ENCODE measurements around the gene PDGFD. TPM values are rescaled to one million over a fixed set of nuclear protein-coding genes. Genes with fewer than 3 reads are reported as not detected.
A peak's percentile ranks its signal among the peaks of the same experiment; 100 is the strongest.

PDGFD gene
- total RNA-seq, 1 experiment from 2014 or later, result 14.4 TPM

DNA sequence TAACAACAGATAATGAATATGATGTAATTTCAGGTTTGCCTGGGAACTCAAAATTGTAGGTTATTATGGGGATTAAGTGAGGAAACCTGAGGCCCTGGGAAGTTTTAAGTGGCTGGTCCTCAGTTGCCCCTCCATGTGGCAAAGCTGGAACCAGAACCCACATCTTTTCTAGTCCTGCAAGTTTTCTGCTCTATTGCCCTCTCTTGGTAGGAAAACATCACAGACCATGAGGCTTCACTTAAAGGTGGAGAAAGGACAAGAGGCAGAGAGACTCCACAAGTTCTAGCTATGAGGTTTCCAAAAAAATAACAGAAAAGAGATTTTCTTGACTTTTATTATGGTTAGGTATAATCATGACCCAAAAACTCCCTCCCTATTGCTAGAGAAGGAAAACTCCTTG is 243.0 kb downstream of the PDGFD start:
- DNase-seq (ENCODE audit: low spot score), result no peak

DNA sequence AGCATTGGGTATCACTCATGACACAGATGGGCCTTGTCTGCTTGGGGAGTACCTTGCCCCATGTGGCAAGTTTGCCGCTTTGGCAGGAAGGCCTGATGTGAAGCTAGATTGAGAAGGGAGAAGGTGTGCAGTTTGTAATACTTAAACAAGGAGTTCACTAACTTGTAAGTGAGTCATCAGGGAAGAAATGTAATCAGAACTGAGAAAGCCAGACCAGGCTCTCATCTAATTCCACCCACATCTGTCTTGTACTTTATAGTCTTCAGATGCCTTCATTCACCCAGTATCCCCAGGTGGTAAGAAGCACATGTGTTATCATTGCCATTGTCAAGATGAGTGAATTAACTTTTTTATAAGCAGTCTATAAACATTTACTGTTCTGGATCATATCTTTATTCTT is 243.5 kb downstream of the PDGFD start:
- DNase-seq (ENCODE audit: low spot score), result peak; percentile 36

DNA sequence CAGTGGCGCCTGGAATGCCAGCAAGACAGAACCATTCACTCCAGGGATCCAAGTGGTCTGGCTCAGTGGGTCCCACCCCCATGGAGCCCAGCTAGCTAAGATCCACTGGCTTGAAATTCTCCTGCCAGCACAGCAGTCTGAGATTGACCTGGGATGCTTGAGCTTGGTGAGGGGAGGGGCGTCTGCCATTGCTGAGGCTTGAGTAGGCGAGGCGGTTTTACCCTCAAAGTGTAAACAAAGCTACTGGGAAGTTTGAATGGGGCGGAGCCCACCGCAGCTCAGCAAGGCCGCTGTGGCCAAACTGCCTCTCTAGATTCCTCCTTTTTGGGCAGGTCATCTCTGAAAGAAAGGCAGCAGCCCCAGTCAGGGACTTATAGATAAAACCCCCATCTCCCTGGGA is 253.2 kb downstream of the PDGFD start:
- no peak for DNase-seq (ENCODE audit: low spot score)

DNA sequence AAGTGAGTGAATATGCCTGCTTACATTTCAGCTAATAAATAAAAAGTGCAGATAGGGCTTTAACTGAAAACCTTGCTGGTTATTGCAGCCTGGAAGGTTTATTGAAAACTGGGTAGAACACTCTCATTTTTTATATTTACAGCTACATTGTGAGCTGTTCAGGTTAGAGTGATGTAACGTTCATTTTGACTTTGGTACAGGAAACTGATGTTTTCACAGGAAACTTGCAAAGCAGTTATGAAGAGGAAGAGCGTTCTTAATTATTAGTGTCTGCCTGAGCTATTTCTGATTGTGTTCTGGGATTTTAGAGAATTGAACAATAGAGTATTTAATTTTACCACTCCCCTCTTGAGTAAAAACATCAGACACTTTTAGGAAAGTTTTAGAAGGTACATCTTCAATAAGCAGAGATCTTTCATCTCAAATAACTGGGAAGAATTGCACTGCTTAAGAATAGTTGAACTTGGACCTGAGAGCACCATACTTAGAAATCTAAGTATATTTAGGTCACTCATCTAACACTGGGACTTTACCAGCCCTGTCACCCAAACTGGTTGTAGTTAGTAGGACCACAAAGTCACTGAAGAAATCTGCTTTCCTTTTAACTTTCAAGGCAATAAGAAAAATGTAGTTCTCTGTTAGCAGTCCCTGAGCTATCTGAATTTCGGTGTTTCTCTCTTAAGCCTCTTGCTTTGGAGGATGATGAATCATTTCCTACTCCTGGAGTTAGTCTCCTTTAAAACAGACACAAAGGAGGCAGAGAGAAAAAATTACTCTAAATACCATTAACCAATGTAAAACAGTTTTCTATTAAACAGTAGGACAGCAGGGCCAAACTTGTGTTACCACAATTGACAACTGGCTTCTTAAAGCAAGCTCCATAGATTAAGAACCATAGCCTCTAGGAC is 256.1 kb downstream of the PDGFD start:
- DNase-seq (ENCODE audit: low spot score), result peak; percentile 36

DNA sequence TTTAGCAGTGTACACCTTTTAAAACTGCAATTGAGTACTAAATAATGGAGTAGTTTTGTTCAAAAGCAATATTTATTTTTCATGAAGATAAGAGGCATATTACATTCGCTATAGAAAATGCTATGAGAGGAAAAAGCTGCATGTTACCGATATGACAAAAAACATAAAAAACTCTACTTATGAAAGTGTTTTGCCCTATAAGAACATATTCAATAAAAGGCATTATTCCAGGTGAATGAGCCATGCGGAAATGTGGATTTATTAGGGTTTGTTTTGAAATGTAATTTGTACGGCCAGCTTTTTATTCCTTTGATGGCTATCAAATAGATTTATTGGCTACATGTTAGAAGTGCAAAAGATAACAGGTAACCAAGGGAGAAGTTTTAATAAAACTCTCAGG is 256.8 kb downstream of the PDGFD start:
- DNase-seq (ENCODE audit: low spot score), result no peak

DNA sequence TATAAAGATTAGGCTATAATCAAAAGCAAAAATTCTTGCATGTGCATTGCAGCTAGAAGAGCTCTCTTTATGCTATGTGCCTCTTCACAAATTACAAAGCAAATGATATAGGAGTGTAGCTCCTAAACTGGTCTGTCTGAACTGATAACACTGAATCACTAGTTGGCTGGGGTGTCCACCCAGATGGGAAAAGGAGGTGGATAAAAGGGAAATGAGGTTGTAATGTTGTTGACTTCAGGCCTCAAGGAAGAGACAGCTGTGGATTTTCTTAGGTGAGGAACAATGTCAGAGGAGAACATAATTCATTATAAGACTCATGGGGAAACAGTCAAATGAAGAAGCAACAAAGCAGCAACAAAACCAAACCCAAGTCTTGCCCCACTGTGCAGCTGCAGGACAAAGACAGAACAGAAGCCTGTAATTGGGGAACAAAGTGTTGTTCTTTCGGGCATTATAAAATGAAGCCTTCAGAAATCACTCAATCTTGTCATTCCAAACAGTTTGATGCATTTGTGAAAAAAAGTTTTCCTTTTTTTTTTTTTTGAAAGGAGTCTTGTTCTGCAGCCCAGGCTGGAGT is 257.6 kb downstream of the PDGFD start:
- DNase-seq (ENCODE audit: low spot score), result no peak

DNA sequence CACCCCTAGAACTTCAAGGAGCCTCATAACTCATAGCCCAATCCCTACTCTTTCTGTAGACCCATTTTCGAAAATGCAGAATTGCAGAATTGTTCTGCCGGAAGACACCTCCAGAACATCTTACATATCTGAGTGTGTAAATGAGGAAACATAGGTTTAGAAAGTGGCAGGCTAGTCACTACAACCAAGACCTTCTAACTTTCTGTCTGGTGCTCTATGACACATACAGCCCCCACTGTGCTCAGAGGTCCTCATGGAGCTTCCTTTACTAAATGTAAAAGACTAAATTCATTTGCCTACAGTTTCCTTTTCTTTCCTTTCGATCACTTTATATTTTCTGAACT is 259.7 kb downstream of the PDGFD start:
- no peak for DNase-seq (ENCODE audit: low spot score)

DNA sequence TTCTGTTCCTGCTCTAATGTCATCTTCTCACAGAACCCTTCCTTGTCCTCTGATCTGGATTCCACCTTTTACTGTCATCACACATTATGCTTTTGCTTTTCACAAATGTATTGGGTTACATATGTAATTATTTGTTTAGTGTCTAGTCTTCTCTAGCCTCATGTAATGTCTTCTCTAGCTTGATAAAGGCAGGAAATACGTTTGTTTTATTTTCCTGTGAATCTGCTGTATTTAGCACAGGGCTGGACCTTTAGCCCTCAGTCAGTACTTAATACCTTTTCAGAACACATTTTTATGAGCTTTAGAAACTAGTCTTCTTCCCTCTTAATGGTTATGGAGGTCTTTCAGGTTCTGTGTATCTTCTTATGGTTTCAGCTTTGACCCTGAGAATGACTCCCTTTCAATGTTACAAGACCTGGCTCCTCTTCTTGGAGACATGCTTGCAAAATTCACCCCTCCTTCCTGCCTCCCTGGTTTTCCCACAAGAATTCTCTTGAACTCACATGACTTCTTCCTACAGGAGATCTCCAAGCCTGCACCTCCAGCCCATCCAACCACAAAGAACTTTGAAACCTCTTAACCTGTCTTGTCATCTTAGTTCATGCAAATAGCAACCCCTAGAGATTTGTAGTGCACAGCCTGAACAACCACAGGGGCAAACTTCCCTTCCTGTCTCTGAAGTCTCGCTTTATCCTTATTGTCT is 260.2 kb downstream of the PDGFD start:
- no peak for DNase-seq (ENCODE audit: low spot score)

DNA sequence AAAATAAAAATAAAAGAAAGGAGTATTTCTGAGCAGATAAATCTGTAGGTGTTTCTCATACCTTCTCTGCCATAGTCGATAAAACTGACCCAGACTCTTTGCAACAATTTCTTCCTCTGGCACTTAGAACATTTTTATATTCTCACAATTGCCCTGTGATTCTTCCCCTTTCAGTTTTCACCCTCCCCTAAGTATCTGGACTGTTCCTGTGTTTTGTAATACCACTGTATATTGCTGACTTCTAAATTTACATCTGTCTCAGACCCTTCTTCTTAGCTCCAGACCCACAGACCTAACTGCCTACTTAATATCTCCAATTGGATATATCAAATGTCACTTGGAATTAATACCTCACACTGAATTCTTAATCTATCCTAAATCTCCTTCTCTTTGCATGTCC is 261.0 kb downstream of the PDGFD start:
- no peak for DNase-seq (ENCODE audit: low spot score)

DNA sequence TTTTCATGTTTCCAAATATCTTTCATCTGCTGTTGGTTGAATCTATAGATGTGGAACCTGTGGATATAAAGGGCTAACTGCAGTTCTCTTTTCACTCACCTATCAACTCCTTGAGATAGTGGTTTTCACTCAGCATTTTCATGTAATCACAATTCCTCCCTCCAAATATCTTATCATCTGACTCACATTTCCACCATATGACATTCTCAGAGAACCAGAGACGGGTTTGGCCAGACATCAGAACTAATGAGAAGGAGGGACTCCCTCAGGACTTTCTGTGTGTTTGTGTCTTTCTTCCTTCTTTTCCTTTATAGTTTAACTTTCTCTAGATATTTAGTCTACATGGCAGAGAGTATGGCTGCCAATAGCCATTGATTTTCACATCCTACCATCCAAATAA is 262.3 kb downstream of the PDGFD start:
- no peak for DNase-seq (ENCODE audit: low spot score)

DNA sequence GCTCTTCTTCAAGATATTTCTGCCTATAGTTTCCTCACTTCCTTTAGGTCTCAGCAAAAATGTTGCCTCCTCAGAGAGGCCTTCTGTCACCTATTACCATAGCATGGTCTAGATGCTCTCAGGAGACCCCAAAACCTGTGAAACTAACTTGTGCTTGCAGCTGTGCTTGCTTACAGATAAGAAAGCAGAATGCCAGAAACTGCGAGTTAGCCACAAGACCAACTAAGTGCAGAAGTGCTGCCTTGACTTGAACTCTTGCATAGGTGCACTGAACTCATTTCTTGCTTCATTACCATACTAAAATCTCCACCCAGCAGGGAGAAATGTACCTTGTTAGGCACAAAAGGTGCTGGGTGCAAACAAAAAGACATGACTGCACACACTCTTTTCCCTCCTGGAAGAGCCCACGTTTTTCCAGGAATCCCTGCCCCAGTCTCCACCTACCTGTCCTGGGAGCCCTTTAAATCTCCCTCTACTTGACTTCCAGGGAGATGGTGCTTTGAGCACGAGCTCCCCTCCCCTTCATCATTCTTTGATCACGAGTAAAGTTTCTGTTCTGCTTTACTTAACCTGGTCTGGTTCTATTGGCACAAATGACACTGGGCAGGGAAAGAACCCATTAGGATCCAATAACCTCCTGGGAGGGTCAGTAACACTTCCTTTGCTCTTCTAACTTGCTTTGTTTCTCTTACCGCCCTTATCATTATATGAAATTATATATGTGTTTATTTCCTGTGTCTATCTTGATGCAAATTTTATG is 265.2 kb downstream of the PDGFD start:
- DNase-seq (ENCODE audit: low spot score), result no peak

DNA sequence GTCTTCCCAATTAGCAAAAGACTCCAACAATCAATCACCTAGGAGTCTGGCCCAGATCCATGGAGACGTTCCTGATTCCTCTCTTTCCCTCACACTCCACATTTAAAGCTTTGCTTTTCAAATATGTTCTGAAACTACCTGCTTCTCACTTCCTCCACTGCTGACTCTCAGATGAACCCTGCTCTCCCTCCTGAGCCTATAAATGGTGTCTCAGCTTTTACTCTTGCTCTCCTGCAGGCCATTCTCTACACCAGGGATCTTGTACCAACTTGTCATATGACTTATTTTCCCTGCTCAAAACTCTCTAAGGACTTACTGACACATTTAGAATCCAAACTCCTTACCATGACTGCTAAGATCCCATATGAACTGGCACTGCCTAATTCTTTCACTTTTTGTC is 265.9 kb downstream of the PDGFD start:
- DNase-seq (ENCODE audit: low spot score), result no peak

DNA sequence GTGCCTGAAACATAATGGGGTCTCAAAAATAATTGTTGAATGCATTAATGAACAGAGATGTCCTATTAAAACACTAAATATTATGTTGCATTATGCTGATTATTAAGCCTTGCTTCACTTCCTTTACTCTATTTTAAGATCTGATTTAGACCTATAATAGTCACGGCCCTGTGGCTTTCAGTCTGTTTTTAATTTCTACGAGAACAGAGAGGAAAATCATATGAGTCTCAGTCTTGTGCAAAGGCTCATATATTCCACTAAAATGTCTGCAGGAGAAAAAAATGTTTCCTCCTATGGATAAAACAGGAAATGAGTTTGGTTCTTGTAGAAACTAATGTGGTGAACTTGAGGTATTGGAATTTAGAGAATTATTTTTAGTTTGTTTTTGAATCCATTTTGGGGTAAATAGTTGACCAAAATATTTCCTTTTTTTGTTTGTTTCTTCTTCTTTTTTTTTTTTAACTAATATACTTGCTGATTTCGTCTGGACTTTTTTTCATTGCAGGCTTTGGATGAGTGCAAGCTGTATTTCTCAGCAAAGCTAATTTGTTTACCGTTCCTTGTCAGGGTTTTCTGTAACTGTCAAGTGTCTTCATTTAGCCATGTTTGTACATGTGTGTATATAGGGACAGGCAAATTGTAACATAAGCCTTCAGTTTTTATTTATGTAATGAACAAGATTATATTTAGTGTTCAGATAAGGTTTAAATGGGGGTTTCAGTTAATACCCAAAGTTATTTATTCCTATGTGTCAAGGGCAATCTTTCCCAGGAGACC is 266.6 kb downstream of the PDGFD start:
- no peak for DNase-seq (ENCODE audit: low spot score)

DNA sequence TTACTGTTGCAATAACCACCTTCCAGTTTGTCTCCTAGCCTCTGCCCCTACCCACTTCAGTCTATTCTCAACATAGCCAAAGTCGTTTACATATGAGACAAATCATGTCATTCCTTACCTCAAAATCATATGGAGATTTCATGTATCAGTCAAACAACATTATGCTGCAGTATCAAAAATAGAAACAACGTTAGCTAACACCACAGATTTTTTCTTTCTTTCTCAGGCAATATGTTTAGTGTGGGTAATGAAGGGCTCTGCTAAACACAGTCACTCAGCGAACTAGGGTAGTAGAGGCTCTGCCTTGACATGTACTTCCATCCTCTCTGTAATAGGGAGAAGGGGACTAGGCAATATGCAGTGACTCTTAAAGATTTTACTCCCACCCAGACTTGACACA is 268.8 kb downstream of the PDGFD start:
- no peak for DNase-seq (ENCODE audit: low spot score)

DNA sequence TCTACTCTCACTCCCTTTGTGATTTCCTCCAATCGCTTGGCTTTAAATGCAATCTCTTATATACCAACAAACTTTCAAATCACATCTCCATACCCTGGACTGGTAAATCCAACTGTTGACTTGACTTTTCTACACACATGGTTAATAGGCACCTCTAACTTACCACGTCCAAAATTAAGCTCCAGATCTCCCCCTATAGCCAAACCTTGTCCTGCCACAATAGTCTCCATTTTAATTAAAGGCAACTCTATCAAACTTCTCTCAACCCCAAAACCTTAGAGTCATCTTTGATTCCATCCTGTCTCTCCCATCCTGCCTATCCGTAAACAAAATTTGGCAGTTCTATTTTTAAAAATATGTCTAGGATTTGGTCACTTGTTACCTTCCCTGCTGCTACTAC is 269.3 kb downstream of the PDGFD start:
- DNase-seq (ENCODE audit: low spot score), result no peak

DNA sequence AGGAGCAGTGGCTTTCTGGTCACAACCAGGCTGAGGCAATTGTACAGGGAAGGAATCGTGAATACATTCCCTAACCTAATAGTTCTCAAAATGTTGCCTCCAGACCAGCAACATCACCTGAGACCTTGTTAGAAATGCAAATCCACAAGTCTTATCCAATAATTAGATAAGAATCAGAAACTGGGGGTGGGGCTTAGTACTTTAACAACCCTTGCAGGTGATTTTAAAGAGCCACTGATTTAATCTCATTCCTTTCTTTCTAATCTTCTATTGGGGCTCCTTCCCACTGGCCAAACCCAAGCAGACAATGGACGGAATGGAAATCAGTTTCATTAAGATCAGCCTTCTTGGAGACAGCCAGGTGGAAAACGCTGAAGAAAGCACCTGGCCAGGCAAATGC is 269.9 kb downstream of the PDGFD start:
- DNase-seq (ENCODE audit: low spot score), result no peak

DNA sequence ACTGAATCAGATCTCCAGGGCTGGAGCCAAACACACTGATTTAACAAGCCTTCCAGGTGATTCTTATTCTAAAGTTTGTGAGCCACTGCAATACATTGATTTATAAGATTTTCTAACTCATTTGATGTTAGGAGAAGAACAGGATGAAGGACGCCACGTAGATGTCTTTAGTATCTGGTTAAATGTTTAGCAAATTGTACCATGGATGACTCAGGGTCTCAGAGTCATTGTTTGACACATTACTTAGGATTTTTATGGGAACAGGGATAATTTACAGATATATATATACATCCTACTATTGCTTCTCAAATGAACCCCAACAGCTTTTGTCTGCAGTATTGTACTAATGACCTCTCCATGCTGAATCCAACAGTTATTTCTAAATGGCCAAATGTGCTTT is 270.6 kb downstream of the PDGFD start:
- no peak for DNase-seq (ENCODE audit: low spot score)

DNA sequence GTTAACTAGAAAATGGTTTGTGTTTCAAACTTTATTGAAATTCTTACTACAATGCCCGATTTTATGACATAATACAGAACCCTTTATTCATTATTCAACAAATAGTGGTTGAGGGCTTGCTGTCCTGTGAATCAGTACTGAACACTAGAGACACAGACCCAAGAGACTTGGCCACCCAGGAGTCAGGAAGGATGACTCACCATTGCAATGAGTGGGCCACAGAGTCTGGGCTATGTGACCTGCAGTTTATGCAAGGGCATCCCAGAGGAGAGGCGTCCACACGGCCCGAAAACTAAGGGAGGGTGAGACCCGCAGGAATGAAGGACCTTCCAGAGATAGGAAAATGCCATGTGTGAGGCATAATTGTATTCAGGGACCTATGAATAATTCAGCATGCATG is 271.3 kb downstream of the PDGFD start:
- DNase-seq (ENCODE audit: low spot score), result peak; percentile 59

DNA sequence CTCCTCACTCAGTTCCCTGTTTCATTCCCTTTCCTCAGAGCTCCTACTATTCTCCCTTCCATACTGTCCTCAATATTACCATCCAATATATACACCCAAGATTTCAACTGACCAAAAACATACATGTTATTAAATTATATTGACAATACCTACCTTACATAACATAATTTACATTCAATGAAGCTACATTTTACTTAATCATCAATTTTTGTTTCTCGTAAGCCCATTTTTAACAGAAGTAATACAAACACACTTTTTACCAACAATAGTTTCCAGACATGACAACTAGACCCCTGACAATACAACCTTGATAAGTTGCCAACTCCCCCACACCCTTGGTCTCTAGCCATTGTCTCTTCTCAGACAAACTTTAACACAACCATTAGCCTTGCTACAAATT is 273.3 kb downstream of the PDGFD start:
- no peak for DNase-seq (ENCODE audit: low spot score)

DNA sequence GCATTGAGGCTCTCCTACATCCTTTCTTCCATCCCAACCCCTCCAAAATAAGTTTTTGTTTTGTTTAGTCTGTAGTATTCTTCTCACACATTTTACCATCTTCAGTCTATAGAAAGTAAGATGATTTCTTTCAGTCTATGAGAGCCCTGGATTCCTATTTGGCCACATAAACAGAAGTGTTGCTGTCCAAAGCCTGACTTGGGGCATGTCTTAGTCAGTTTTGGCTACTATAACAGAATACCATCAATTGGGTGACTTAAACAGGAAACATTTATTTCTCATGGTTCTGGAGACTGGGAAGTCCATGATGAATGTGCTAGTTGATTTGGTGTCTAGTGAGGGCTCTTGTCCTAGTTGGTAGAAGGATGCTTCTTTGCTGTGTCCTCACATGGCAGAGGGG is 274.3 kb downstream of the PDGFD start:
- no peak for DNase-seq (ENCODE audit: low spot score)

DNA sequence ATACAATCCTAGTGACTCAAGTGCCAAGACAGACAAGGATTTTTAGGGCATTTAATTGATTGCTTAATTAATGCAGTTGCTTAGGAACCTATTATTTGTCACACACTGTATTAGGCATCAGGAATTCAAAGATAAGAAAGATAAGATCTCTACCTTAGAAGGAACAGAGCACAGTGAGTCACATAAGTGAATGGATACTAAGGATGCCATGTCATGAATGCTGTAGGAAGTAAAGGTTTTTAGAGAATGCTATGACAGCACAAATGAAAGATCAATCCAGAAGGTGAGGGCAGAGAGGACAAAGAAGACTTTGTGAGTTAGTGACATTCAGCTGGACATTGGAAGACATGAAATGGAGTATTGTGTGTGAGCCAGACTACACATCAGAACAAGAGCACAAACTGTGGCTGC is 275.4 kb downstream of the PDGFD start:
- DNase-seq (ENCODE audit: low spot score), result peak; percentile 1

Measured in A172 (cell line).